IMR-90 (cell line): ENCODE data around the gene C22orf15. TPM values are rescaled to one million over a fixed set of nuclear protein-coding genes. Genes with fewer than 3 reads are reported as not detected.

Experiments
- ATAC-seq: fragments of 200-7000 bp; cut with Tn5 transposase; 2 replicates; pipeline ENCODE4 v1.9.1; 2020; ENCODE audit warnings: low read depth, mild to moderate bottlenecking, moderate library complexity
- BruUV-seq: library from RNA; stranded (reverse); fragments of 400-500 nt; replicated peaks from 2 replicates; lab custom pipeline; 2021; lab: Mats Ljungman, UMichigan
- CTCF ChIA-PET: fragments of 300-600 bp; formaldehyde crosslinking; extraction: SDS; loops from one replicate; lab custom pipeline; 2021; ENCODE audit warnings: antibody characterized with exemption; lab: Yijun Ruan, JAX
- POLR2A ChIA-PET: fragments of 300-600 bp; sonication (Branson Sonifier 250); formaldehyde crosslinking; loops from one replicate; lab custom pipeline; 2022; ENCODE audit warnings: antibody characterized with exemption; ENCODE audit not compliant: unreplicated experiment; lab: Charles Lee
- DNase-seq: peaks from one replicate; pipeline ENCODE4 v3.0.0; 2013
- H2AFZ ChIP-seq: replicated peaks from 2 replicates; pipeline ENCODE3; 2013; ENCODE audit warnings: low read length, mild to moderate bottlenecking; ENCODE audit not compliant: poor library complexity
- H2AK5ac ChIP-seq: 2 replicates; pipeline ENCODE4 v1.6.1; 2013; ENCODE audit warnings: low read depth, low read length, inconsistent platforms
- H2AK9ac ChIP-seq: replicated peaks from 2 replicates; pipeline ENCODE3; 2013; ENCODE audit warnings: mild to moderate bottlenecking, low read depth, low read length, moderate library complexity; ENCODE audit not compliant: poor library complexity
- H2BK120ac ChIP-seq: 2 replicates; pipeline ENCODE4 v1.6.1; 2013; ENCODE audit warnings: low read depth, low read length, inconsistent platforms
- H2BK15ac ChIP-seq: 3 replicates; pipeline ENCODE4 v1.6.1; 2013; ENCODE audit warnings: low read depth, low read length, inconsistent platforms
- H2BK20ac ChIP-seq: 2 replicates; pipeline ENCODE4 v1.6.1; 2013; ENCODE audit warnings: low read depth, mild to moderate bottlenecking, inconsistent platforms, low read length, moderate library complexity
- H2BK5ac ChIP-seq: 2 replicates; pipeline ENCODE4 v1.6.1; 2013; ENCODE audit warnings: mild to moderate bottlenecking, low read depth, low read length, inconsistent platforms; ENCODE audit not compliant: poor library complexity, severe bottlenecking
- H3K14ac ChIP-seq: replicated peaks from 2 replicates; pipeline ENCODE4 v1.6.1; 2013; ENCODE audit warnings: low read depth, low read length, inconsistent platforms
- H3K18ac ChIP-seq: 2 replicates; pipeline ENCODE4 v1.6.1; 2013; ENCODE audit warnings: low read depth, low read length, control low read depth
- H3K23ac ChIP-seq: 2 replicates; pipeline ENCODE4 v1.6.1; 2013; ENCODE audit warnings: low read depth, low read length, inconsistent platforms
- H3K27ac ChIP-seq: 2 replicates; pipeline ENCODE4 v1.5.1; 2013; ENCODE audit warnings: mild to moderate bottlenecking, control low read depth, low read length; ENCODE audit not compliant: insufficient read depth
- H3K27me3 ChIP-seq: 2 replicates; pipeline ENCODE4 v1.6.1; 2013; ENCODE audit warnings: low read length; ENCODE audit not compliant: control insufficient read depth, insufficient read depth
- H3K36me3 ChIP-seq: 2 replicates; pipeline ENCODE4 v1.6.1; 2013; ENCODE audit warnings: low read length, mixed read lengths; ENCODE audit not compliant: control insufficient read depth, insufficient read depth
- H3K4ac ChIP-seq: 2 replicates; pipeline ENCODE4 v1.6.1; 2013; ENCODE audit warnings: low read depth, low read length, inconsistent platforms
- H3K4me1 ChIP-seq: 2 replicates; pipeline ENCODE4 v1.6.1; 2013; ENCODE audit warnings: low read length, mixed read lengths; ENCODE audit not compliant: control insufficient read depth, insufficient read depth
- H3K4me2 ChIP-seq: 2 replicates; pipeline ENCODE4 v1.6.1; 2013; ENCODE audit warnings: low read depth, mild to moderate bottlenecking, control low read depth, low read length, moderate library complexity
- H3K4me3 ChIP-seq: 2 replicates; pipeline ENCODE4 v1.5.1; 2013; ENCODE audit warnings: low read depth, mild to moderate bottlenecking, control low read depth, low read length, moderate library complexity; ENCODE audit not compliant: insufficient read depth
- H3K56ac ChIP-seq: 2 replicates; pipeline ENCODE4 v1.6.1; 2013; ENCODE audit warnings: low read length, inconsistent platforms; ENCODE audit not compliant: insufficient read depth; ENCODE audit errors: extremely low read depth
- H3K79me1 ChIP-seq, 2 experiments: 2 replicates each; pipeline ENCODE4 v1.6.1; 2013; ENCODE audit warnings: low read length in 2 of 2, inconsistent platforms in 1 of 2, low read depth in 1 of 2
- H3K9ac ChIP-seq: 2 replicates; pipeline ENCODE4 v1.6.1; 2013; ENCODE audit warnings: low read depth, low read length, control low read depth
- H3K9me1 ChIP-seq: 2 replicates; pipeline ENCODE4 v1.6.1; 2013; ENCODE audit warnings: low read length, inconsistent platforms; ENCODE audit not compliant: insufficient read depth
- H3K9me3 ChIP-seq: 2 replicates; pipeline ENCODE4 v1.6.1; 2013; ENCODE audit warnings: low read length; ENCODE audit not compliant: control insufficient read depth, insufficient read depth
- H4K20me1 ChIP-seq: 2 replicates; pipeline ENCODE4 v1.6.1; 2013; ENCODE audit warnings: low read length, inconsistent platforms; ENCODE audit not compliant: insufficient read depth
- H4K5ac ChIP-seq: 2 replicates; pipeline ENCODE4 v1.6.1; 2013; ENCODE audit warnings: mild to moderate bottlenecking, low read depth, low read length, control low read depth
- H4K8ac ChIP-seq, 2 experiments: 2 replicates each; pipeline ENCODE4 v1.6.1; 2013; ENCODE audit warnings: low read depth in 2 of 2, low read length in 2 of 2, control low read depth in 1 of 2, inconsistent platforms in 1 of 2
- H4K91ac ChIP-seq: 2 replicates; pipeline ENCODE4 v1.6.1; 2013; ENCODE audit warnings: low read depth, low read length, inconsistent platforms; ENCODE audit not compliant: insufficient read depth
- BHLHE40 ChIP-seq: fragments of 150-350 bp; IDR thresholded peaks from 2 replicates; pipeline ENCODE4 v1.6.1; 2016; ENCODE audit warnings: mild to moderate bottlenecking, low read depth, low read length
- CEBPB ChIP-seq: IDR thresholded peaks from 2 replicates; pipeline ENCODE4 v1.6.1; 2012; ENCODE audit warnings: low read depth, low read length, improper control_type of control experiment
- CHD1 ChIP-seq: IDR thresholded peaks from 2 replicates; pipeline ENCODE4 v1.6.1; 2012; ENCODE audit warnings: low read depth, low read length, improper control_type of control experiment
- CTCF ChIP-seq: conservative IDR thresholded peaks from 2 replicates; pipeline ENCODE4 v1.5.1; 2012; ENCODE audit warnings: mild to moderate bottlenecking, low read depth, low read length, improper control_type of control experiment
- FOS ChIP-seq: fragments of 150-350 bp; IDR thresholded peaks from 2 replicates; pipeline ENCODE4 v1.6.1; 2016; ENCODE audit warnings: low read depth, low read length
- MAFK ChIP-seq: IDR thresholded peaks from 2 replicates; pipeline ENCODE4 v1.6.1; 2012; ENCODE audit warnings: low read depth, low read length, improper control_type of control experiment
- MAZ ChIP-seq: IDR thresholded peaks from 2 replicates; pipeline ENCODE4 v1.6.1; 2012; ENCODE audit warnings: low read depth, mild to moderate bottlenecking, low read length, improper control_type of control experiment, moderate library complexity, borderline replicate concordance
- MXI1 ChIP-seq: IDR thresholded peaks from 2 replicates; pipeline ENCODE4 v1.6.1; 2012; ENCODE audit warnings: low read depth, mild to moderate bottlenecking, low read length, moderate library complexity, borderline replicate concordance
- NFE2L2 ChIP-seq: fragments of 150-350 bp; IDR thresholded peaks from 2 replicates; pipeline ENCODE4 v1.6.1; 2016; ENCODE audit warnings: low read depth, mild to moderate bottlenecking, low read length
- POLR2A ChIP-seq: IDR thresholded peaks from 2 replicates; pipeline ENCODE4 v1.6.1; 2012; ENCODE audit warnings: mild to moderate bottlenecking, low read depth, low read length
- RAD21 ChIP-seq: IDR thresholded peaks from 2 replicates; pipeline ENCODE4 v1.6.1; 2012; ENCODE audit warnings: low read length, improper control_type of control experiment
- RCOR1 ChIP-seq: IDR thresholded peaks from 2 replicates; pipeline ENCODE4 v1.6.1; 2012; ENCODE audit warnings: mild to moderate bottlenecking, low read length, improper control_type of control experiment; ENCODE audit not compliant: insufficient replicate concordance
- RFX5 ChIP-seq: IDR thresholded peaks from 2 replicates; pipeline ENCODE4 v1.8.0; 2012; ENCODE audit warnings: low read depth, mild to moderate bottlenecking, low read length, moderate library complexity
- SMC3 ChIP-seq: fragments of 150-350 bp; IDR thresholded peaks from 2 replicates; pipeline ENCODE4 v1.6.1; 2016; ENCODE audit warnings: low read depth, mild to moderate bottlenecking, antibody characterized with exemption, low read length, moderate library complexity
- WGBS, 2 experiments: methylation state at CpG; one replicate each; pipeline versions ENCODE4 v1.1.5 to v1.1.7; 2013; ENCODE audit warnings: missing lambda C conversion rate in 2 of 2; ENCODE audit not compliant: insufficient read length in 1 of 2; ENCODE audit errors: extremely low coverage in 2 of 2; 5-methylcytosine and 5-hydroxymethylcytosine counted together
- dilution Hi-C: fragments of 300-500 bp; cut with HindIII; formaldehyde crosslinking; loops from one replicate; pipeline ENCODE4 v1.14.3; 2018; ENCODE audit warnings: low sequenced_read_pairs; ENCODE audit not compliant: unreplicated experiment
- in situ Hi-C: fragments of 300-500 bp; cut with MboI; formaldehyde crosslinking; loops from 3 replicates; pipeline ENCODE4 v1.14.3; 2019; ENCODE audit warnings: low sequenced_read_pairs, inconsistent platforms, mixed read lengths
- intact Hi-C: fragments of 100-400 bp; cut with micrococcal nuclease; formaldehyde crosslinking; loops from 2 replicates; pipeline ENCODE4 v1.10.0; 2022
- polyA plus RNA-seq, 3 experiments: library from polyadenylated mRNA; depleted of rRNA; stranded (reverse); fragments of >200 nt; gene quantifications; 2 replicates each; pipeline ENCODE4 v1.2.3, GENCODE V29; 2012; ENCODE audit warnings: low replicate concordance in 1 of 3
- total RNA-seq: library from RNA; depleted of rRNA; stranded (reverse); fragments of >200 nt; gene quantifications from 2 replicates; pipeline ENCODE4 v1.2.3, GENCODE V29; 2012
- TF ChIP-seq, protein P1 (sequence below): fragments of 150-350 bp; IDR thresholded peaks from 2 replicates; pipeline ENCODE4 v1.6.1; 2017; ENCODE audit warnings: mild to moderate bottlenecking, antibody characterized with exemption, low read length, low read depth
- TF ChIP-seq, protein P2 (sequence below): fragments of 150-350 bp; IDR thresholded peaks from 2 replicates; pipeline ENCODE4 v1.6.1; 2016; ENCODE audit warnings: low read depth, mild to moderate bottlenecking, low read length, moderate library complexity, borderline replicate concordance

C22orf15 gene
- total and polyA plus RNA-seq, 2 of the 4 experiments (the other 2 are of a cell fraction) = 2.3 to 3.1 TPM

- POLR2A ChIA-PET = no interaction called here
- no peaks in the 10 kb centered on the region for H3K9me3 ChIP-seq
- CTCF ChIA-PET = no interaction called here
These were observed 7.1 kb upstream of the C22orf15 start for GRCh38 chr22:23755711-23756110.

More at GRCh38 chr22:23755711-23756110, 7.1 kb upstream of the C22orf15 start:
- Histone ChIP-seq H3K9ac (no peak overlapping the region), H4K8ac (no peak overlapping the region), H3K4ac (no peak overlapping the region), H3K4me2 (no peak overlapping the region), H2BK15ac (no peak overlapping the region), H3K27ac (no peak overlapping the region), H3K4me3 (no peak overlapping the region), H4K5ac (no peak overlapping the region), H3K18ac (no peak overlapping the region), H4K91ac (no peak overlapping the region), H3K36me3 (no peaks in the 10 kb centered on the region), H2AK9ac (no peak overlapping the region), H2BK120ac (no peak overlapping the region), H3K14ac (no peak overlapping the region), H3K9me1 (no peaks in the 10 kb centered on the region), H3K23ac (no peak overlapping the region), H3K4me1 (no peaks in the 10 kb centered on the region; the same call in 1 of the 2 replicates), H2AK5ac (no peak overlapping the region), H2BK20ac (no peak overlapping the region), H2AFZ (no peak overlapping the region), H4K20me1 (no peaks in the 10 kb centered on the region), H2BK5ac (no peak overlapping the region), H3K27me3 (0 out of 2 replicates have a peak, but pooled peaks cover 1% of the 10 kb centered on the region), H3K79me1 (peaks cover 0 to under 1% of the 10 kb centered on the region in 2 experiments; a peak in 3 of 4 replicates), H3K56ac (no peak overlapping the region)
- intact Hi-C loops = no loop called here
- in situ Hi-C loops = no loop called here
- DNase-seq = no peak
- ATAC-seq = no peak
- TF ChIP-seq CEBPB (no peak), RFX5 (no peak), SMC3 (no peak), MAZ (no peak), POLR2A (no peak), MXI1 (no peak), NFE2L2 (no peak), CHD1 (no peak), CTCF (no peak), FOS (no peak), RCOR1 (no peak), BHLHE40 (no peak), MAFK (no peak), RAD21 (no peak)
- TF ChIP-seq, protein P1, sequence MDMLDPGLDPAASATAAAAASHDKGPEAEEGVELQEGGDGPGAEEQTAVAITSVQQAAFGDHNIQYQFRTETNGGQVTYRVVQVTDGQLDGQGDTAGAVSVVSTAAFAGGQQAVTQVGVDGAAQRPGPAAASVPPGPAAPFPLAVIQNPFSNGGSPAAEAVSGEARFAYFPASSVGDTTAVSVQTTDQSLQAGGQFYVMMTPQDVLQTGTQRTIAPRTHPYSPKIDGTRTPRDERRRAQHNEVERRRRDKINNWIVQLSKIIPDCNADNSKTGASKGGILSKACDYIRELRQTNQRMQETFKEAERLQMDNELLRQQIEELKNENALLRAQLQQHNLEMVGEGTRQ = no peak
- TF ChIP-seq, protein P2, sequence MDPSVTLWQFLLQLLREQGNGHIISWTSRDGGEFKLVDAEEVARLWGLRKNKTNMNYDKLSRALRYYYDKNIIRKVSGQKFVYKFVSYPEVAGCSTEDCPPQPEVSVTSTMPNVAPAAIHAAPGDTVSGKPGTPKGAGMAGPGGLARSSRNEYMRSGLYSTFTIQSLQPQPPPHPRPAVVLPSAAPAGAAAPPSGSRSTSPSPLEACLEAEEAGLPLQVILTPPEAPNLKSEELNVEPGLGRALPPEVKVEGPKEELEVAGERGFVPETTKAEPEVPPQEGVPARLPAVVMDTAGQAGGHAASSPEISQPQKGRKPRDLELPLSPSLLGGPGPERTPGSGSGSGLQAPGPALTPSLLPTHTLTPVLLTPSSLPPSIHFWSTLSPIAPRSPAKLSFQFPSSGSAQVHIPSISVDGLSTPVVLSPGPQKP = no peak
- dilution Hi-C loops = no loop called here
- BruUV-seq = no TSS peak
- no CpG with 5 or more reads among the region's 8 CpGs for WGBS, 2 experiments
